Endothelial cell of hepatic sinusoid (primary cell): ENCODE results near the gene BTBD18.
"Not testable (repeated sequence)": the region's sequence is repeated elsewhere in the genome, so short reads cannot be mapped to it uniquely, and the experiment has no call there.

ENCODE experiments used
- in situ Hi-C: cut with HindIII; loops from 2 replicates; pipeline ENCODE4 v1.10.0; 2017; ENCODE audit warnings: low sequenced_read_pairs

Gene BTBD18

DNA sequence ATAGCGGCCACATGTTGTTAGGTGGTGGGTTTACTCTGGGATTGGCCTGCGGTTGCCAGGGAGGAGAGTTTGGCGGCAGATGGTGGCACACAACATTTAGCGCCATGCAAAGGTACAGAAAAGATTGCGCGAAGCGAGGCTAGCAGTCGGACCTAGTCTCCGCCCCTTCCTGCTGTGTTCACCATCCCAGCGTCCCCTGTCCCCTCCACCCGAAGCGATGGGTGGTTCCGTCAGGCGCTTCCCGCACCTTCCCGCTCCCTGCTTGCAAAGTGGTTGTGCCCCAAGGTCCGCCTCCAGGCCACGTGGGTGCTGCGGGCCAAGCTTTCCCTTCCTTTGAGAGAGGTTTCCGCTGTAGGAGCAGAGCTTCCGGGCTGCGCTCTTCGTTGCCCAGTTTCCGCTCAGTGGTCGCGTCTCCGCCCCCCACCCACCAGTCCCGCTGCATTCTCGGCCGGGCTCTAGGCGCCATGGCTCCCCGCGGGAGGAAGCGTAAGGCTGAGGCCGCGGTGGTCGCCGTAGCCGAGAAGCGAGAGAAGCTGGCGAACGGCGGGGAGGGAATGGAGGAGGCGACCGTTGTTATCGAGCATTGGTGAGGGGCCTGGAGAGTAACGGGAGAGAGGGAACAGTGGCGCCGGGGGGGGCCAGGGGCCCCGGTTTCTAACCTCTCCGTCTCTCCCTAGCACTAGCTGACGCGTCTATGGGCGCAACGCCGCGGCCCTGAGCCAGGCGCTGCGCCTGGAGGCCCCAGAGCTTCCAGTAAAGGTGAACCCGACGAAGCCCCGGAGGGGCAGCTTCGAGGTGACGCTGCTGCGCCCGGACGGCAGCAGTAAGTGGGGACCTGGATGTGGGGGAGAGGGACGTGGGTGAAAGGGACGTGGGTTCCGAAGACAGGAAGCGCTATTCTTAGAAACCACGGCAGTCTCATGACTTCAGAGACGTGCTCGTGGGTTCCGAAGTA is 10.2 kb downstream of the BTBD18 start, which contains the start of gene SELENOH:
Gene SELENOH, plus strand, starts transcription at position 360 of the 955 bp plus-strand sequence. Its CDS starts 105 bp downstream, at position 465.
- in situ Hi-C loops = loop anchor here (5.0 kb wide), 2 partner anchors 39 to 61 kb away; no protein-coding TSS in a partner anchor

DNA sequence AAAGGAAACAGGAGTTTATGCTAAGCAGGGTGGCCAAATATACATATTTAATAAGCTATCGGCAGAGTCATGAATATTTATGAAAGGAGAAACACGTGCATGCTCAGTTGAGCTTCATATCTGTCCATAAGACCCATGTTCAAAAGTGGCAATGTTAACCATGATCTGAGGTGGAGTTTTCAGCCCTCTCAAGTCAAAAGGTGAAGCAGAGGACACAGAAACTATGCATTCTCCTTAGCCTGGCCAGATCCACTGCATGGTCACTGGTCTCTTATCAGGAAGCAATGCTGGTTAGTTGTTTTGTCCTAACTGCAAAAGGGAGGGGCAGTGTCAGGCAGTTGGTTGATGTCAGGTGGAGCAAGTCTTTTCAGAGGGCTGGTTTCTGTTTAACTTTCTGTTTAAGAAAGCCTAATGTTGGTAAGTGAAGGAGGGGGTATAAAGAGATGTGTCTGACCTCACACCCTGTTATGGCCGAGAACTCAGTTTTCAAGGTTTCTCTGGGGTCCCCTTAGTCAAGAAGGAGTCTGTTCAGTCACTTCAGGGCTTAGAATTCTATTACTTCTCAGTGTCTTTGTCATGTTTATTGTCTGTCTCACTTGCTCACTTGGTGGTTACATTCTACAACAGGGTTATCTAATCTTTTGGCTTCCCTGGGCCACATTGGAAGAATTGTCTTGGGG is 15.9 kb downstream of the BTBD18 start:
- in situ Hi-C loops = no loop called here

DNA sequence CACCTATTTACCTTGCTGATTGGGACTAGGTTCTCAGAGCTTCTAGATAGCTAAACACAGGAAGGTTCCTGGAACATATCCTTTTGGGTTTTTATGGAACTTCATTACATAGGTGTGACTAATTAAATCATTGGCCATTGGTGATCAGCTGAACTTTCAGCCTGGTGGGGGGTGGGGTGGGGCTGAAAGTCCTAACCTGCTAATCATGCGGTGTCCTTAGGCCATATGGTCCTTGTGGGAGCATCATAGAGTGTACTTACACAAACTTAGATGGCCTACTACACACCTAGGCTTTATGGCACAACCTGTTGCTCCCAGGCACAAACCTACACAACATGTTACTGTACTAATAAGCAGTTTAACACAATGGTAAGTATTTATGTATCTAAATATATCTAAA is 19.0 kb downstream of the BTBD18 start:
- in situ Hi-C loops = loop anchor here (5.0 kb wide), 1 partner anchor 50 kb away; no protein-coding TSS in a partner anchor

DNA sequence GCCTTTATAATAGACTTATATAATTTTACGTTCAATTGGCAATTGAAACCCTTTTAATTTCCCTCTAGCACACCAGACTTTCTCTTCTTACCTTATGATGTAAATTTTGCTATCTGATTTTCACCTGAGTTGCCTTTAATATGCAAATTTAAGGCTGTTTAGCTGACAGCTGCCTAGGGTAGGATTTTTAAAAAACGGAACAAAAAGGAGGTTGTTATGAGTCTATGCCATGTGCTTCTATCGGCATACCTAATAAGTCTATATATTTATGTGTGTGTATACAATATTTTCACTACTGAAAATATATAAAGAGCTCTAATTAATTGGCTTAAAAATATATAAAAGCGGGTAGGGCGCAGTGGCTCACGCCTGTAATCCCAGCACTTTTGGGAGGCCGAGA is 22.1 kb downstream of the BTBD18 start:
- in situ Hi-C loops = no loop called here

DNA sequence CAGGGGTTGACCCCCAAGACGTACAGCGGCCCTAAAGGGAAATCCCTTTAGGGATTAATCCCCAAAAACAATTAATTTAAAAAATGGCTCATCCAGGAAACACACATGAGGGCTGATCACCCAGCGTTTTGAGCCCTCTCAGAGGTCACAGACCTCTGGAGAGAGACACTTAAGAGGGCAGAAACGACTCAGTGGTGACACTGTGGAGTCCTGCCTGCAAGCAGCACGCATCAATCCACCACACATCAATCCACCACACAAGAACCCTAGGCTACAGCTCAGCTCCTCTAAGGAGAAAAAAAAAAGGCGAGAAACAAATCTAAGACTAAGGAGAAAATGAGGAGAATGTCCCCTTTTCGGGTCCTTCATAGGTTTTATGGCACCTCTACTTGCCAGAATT is 22.8 kb downstream of the BTBD18 start:
- in situ Hi-C loops = no loop called here

DNA sequence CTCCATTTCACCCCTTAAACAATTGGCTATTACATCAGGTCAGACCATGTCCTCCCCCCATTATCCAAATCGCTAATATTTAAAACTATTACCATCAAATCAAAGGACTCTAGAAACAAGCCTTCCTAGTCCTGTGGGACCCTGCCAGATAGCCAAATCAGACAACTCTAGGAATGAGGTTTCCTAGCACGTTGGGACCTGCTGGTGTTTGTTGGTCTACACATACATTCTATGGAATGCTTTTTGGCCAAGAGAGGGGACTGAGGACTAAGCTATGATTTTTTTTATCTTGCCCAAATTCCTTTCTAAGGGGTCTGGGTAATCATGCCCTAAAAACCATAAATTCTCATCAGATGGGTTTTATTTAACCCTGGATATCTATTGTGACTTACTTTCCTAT is 24.4 kb downstream of the BTBD18 start:
- in situ Hi-C loops = no loop called here

DNA sequence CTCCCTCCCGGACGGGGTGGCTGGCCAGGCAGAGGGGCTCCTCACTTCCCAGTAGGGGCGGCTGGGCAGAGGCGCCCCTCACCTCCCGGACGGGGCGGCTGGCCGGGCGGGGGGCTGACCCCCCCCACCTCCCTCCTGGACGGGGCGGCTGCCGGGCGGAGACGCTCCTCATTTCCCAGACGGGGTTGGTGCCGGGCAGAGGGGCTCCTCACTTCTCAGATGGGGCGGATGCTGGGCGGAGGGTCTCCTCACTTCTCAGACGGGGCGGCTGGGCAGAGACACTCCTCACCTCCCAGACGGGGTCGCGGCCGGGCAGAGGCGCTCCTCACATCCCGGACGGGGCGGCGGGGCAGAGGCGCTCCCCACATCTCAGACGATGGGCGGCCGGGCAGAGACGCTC is 34.9 kb downstream of the BTBD18 start:
- in situ Hi-C loops = not testable (repeated sequence)

DNA sequence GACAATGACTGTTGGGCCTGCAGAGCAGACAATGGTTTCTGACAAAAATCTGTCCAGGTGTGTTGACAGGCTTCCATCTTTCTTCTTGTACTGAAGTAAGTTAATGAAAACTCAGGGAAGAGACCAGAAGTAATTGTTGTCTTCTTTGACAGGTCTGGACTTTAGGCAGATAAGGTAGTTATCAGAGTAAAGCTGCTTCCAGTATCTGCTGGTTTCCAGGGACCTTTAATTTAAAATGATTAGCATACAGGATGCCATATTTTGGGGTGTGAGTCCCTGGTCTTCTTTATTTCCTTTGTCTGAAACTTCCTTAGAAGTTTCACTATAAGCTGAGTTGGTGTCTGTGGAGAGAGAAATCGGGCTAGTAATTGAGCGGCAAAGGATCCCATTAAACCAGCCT is 37.8 kb downstream of the BTBD18 start:
- in situ Hi-C loops = loop anchor here (5.0 kb wide), 3 partner anchors 47 to 88 kb away; partner anchors contain the start of gene ZDHHC5

DNA sequence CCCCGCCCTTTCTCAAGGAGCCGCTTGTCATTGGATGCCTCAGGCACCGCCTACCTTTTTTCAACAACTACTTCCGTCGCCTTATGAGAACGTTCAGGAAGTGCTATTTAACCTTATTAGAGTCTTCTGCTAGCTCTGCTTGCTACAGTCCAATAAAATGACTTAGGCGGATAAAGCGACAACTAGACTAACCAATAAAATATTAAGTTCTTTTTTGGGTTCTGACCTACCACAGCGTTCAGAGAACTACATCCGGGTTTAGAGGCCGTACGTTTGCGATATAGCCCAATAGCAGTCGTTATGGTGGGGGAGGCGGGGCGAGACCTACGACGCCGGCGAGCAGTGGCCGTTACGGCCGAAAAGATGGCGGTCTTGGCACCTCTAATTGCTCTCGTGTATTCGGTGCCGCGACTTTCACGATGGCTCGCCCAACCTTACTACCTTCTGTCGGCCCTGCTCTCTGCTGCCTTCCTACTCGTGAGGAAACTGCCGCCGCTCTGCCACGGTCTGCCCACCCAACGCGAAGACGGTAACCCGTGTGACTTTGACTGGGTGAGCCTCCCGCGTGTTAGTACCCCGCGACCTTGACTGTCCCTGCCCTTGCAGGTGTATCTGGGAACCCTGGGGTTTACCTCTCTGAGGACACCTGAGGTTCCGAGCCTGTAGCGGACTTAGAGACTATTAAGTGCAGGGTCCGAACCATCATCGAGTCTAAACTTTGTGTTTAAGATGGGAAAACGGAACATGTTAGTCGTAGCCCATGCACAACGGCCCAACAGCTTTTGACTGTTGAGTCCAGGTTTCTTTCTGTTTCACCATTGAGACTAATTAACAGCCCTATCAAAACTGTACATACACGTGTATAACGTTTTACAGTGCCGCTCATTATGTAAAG is 39.1 kb downstream of the BTBD18 start, which contains the start of gene TMX2:
Gene TMX2, plus strand, starts transcription at position 338 of the 895 bp plus-strand sequence. Its CDS starts 26 bp downstream, at position 364.
- in situ Hi-C loops = loop anchor here (5.0 kb wide), 3 partner anchors 45 to 90 kb away; partner anchors contain the start of gene ZDHHC5

DNA sequence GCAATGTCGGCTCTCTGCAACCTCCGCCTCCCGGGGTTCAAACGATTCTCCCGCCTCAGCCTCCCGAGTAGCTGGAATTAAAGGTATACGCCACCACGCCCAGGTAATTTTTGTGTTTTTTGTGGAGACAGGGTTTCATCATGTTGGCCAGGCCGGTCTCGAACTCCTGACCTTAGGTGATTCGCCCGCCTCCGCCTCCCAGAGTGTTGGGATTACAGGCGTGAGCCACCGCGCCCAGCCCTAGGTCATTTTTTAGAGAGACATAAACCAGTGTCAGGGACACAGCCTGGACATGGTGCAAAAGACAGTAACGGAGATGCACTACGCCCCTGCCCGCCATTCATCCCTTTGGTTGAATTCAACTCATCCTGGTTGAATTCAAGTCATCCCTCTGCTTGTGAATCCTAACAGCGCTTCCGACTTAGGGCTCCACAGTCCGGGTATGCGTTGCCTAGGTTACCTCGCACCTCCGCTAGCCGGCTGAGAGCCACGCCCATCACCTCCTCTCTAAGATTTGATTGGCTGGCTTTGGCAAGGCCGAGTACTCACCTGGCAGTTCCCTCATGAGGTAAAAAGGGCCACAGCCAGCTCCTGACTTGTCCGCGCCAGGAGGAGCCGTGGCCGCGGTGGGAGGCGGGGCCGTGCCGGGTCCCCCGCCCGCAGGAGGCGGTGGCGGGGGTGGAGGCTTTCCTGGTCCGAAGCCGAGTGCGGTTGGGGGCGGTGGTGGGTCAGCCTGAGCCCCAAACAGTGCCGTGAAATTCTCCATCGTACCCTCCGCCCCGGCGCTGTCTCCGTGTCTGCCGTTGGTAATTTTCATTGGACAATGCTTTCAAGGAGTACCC is 40.0 kb downstream of the BTBD18 start, which contains the start of gene MED19:
Gene MED19, minus strand, starts transcription at position 802 of the 842 bp plus-strand sequence. Its CDS starts 36 bp downstream, at position 766.
- in situ Hi-C loops = loop anchor here (5.0 kb wide), 3 partner anchors 44 to 91 kb away; partner anchors contain the start of gene ZDHHC5

DNA sequence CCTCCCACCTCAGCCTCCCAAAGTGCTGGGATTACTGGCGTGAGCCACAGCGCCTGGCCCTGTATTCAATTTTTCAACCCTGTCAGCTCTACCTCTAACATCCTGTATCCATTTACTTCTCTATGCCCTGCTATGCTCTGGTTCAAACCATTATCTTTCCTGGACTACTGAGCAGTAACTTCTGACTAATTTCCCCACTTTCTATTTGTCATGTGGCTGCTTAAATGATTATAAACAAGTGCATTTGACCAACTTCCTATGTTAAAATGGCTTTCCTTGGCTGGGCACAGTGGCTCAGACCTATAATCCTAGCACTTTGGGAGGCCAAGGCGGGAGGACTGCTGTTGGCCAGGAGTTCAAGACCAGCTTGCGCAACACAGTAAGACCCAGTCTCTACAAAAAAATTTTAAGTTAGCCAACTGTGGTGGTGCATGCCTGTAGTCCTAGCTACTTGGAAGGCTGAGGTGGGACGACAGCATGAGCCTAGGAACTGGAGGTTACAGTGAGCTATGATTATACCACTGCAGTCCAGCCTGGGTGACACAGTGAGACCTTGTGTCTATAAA is 41.7 kb downstream of the BTBD18 start:
- in situ Hi-C loops = loop anchor here (5.0 kb wide), 3 partner anchors 43 to 92 kb away; partner anchors contain the start of gene ZDHHC5

DNA sequence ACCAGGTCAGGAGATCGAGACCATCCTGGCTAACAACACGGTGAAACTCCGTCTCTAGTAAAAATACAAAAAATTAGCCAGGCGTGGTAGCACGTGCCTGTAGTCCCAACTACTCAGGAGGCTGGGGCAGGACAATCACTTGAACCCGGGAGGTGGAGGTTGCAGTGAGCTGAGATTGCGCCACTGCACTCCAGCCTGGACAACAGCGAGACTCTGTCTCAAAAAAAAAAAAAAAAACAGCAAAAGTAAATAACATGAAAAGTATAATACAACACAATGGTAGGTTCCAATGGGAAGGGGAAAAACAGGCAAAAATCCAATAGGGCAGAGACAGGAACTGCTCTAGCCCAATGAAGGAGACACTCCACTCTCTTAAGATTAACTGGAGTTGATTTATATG is 46.2 kb downstream of the BTBD18 start:
- in situ Hi-C loops = not testable (repeated sequence)

DNA sequence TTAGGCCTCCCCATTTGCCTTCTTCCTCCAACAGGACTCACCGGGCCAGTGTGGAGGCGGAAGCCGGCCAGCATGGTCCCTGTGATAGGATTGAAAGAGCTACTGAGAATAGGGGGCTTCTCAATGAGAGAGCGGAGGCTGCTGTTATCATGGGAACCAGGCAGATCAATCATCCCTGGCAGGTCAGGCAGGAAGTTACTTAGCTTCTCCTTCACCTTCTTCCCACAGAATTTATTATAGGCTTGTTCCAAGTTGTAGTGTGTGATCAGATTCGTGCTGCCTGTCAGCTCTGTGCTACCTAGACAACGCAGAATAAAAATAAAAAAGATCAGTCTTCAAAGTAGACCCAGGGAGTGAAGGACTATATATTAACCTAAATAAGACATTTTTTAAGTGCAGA is 46.7 kb downstream of the BTBD18 start:
- in situ Hi-C loops = loop anchor here (5.0 kb wide), 1 partner anchor 37 kb away; the partner anchor contains the start of gene SELENOH

DNA sequence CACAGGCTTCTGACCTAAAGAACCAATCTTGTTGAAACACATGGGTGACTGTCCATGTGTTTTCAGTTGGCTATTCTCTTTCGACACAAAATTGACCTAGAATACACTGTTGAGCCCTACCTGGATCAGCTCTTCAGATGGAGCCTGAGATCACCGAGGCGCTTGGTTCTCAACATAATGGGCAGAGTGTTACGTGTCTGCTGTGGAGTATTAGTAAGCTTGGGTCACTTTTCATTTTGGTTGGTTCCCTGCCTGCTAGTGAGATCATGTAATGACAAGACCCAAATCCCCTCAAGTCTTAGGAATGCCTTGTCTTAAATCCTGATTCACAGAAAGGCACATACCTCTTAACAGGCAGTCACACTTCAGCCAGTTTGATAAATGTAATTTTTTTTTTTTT is 48.3 kb downstream of the BTBD18 start:
- in situ Hi-C loops = loop anchor here (5.0 kb wide), 1 partner anchor 39 kb away; the partner anchor contains the start of gene SELENOH

DNA sequence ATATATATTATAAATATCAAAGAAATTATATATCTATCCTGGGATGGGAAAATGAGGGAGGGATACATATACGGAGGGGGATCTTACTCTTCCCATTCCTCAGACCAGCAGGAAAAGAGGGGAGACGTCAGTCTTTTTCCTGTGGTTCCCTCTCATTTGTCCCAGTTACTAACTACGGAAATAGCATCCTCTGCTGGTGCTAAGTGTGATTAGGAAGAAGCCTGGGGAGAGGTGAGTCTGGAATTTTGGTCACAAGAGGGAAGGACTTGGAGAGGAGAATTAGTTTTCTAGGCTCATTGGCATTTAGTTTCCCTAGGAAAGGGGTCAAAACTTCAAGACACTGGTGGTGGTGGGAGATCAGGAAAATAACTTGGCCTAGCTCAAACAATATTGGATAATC is 51.2 kb downstream of the BTBD18 start:
- in situ Hi-C loops = loop anchor here (5.0 kb wide), 1 partner anchor 42 kb away; the partner anchor contains the start of gene SELENOH

DNA sequence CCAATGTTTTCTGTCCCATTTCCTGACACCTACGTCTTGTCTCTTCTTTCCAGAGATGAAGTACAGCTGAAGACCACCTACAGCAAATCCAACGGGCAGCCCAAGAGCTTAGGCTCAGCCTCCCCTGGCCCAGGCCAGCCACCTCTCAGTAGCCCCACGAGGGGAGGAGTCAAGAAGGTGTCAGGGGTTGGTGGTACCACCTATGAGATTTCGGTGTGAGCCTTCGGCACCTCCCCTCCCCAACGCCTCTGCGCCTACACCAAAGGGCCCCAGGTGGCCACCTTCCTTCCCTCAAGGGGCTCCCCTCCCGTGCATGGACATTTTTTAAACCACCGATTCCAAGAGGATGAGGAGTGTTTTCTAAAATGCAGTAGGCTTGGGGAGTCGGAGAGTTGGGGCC is 51.8 kb downstream of the BTBD18 start:
- in situ Hi-C loops = loop anchor here (5.0 kb wide), 1 partner anchor 42 kb away; the partner anchor contains the start of gene SELENOH

DNA sequence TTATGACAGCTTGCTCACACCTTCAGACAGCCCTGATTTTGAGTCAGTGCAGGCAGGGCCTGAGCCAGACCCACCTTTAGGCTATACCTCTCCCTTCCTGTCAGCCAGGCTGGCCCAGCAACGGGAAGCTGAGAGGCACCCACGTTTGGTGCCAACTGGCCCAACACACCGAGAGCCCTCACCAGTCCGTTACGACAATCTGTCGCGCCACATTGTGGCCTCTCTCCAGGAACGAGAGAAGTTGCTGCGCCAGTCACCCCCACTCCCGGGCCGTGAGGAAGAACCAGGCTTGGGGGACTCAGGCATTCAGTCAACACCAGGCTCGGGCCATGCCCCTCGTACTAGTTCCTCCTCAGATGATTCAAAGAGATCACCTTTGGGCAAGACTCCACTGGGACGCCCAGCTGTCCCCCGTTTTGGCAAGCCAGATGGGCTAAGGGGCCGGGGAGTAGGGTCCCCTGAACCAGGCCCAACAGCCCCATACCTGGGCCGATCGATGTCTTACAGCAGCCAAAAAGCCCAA is 52.7 kb downstream of the BTBD18 start:
- in situ Hi-C loops = no loop called here
